Memory B cell (primary cell): ENCODE measurements around the gene FAM50A.

ENCODE experiments used
- ATAC-seq: fragments of 150-1000 bp; cut with Tn5 transposase; 2 replicates; pipeline ENCODE4 v1.10.0; 2021; ENCODE audit warnings: low read depth, mild to moderate bottlenecking, moderate library complexity
- DNase-seq, 2 donors: peaks; one replicate each; pipeline ENCODE4 v3.0.0; 2022; ENCODE audit warnings: low spot score in 2 of 2
- H3K27ac Mint-ChIP-seq: one replicate; pipeline ENCODE4 v1.8.0; 2022; ENCODE audit warnings: mild to moderate bottlenecking, moderate library complexity, mixed read lengths
- H3K27me3 Mint-ChIP-seq: one replicate; pipeline ENCODE4 v1.8.0; 2022; ENCODE audit warnings: mixed read lengths
- H3K36me3 Mint-ChIP-seq: one replicate; pipeline ENCODE4 v1.8.0; 2022; ENCODE audit warnings: mild to moderate bottlenecking, mixed read lengths
- H3K4me1 Mint-ChIP-seq: one replicate; pipeline ENCODE4 v1.8.0; 2022; ENCODE audit warnings: mixed read lengths
- H3K4me3 Mint-ChIP-seq: one replicate; pipeline ENCODE4 v1.8.0; 2022; ENCODE audit warnings: mild to moderate bottlenecking, moderate library complexity, mixed read lengths
- H3K9me3 Mint-ChIP-seq: one replicate; pipeline ENCODE4 v1.8.0; 2022; ENCODE audit warnings: mixed read lengths

Gene FAM50A

DNA sequence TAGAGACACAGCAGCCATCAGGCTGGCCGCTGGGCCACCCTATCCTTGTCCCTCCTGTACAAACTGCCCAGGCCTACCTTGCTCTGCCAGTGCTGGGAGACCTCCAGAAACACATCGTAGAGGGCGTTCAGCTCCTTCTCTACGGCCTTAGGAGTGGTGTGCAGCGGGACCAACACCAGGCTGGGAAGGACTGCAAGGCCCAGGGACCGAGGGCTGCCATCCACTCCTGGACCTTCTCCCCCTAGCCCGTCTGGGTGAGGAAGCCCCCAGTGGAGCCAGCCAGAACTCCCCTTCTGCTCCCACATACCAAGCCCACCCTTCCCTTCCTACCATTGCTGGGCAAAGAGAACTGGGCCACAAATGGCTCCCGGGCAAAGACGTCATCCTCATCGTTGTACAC lies 40.7 kb upstream of the FAM50A start:
- Mint-ChIP-seq H3K4me1 (peaks cover 10% of the 10 kb centered on the region), H3K36me3 (peaks cover 11% of the 10 kb centered on the region), H3K4me3 (no peak overlapping the region), H3K27me3 (no peaks in the 10 kb centered on the region), H3K27ac (no peak overlapping the region), H3K9me3 (no peaks in the 10 kb centered on the region)
- ATAC-seq (no peak), DNase-seq (no peak)

GRCh38 chrX:154403858-154404257 lies 40.1 kb upstream of the FAM50A start:
- DNase-seq (no peak), ATAC-seq (no peak)
- Mint-ChIP-seq H3K9me3 (no peaks in the 10 kb centered on the region), H3K27me3 (no peaks in the 10 kb centered on the region), H3K36me3 (peaks cover 8% of the 10 kb centered on the region), H3K27ac (no peak overlapping the region), H3K4me3 (no peak overlapping the region), H3K4me1 (peaks cover 11% of the 10 kb centered on the region)

- Mint-ChIP-seq H3K27ac (no peak overlapping the region), H3K9me3 (no peaks in the 10 kb centered on the region), H3K36me3 (peaks cover 4% of the 10 kb centered on the region), H3K4me3 (no peak overlapping the region), H3K4me1 (peaks cover 9% of the 10 kb centered on the region), H3K27me3 (no peaks in the 10 kb centered on the region)
- DNase-seq (no peak), ATAC-seq (no peak)
Observed at GRCh38 chrX:154404625-154405192, 39.2 kb upstream of the FAM50A start.

- no peaks in the 10 kb centered on the region for H3K9me3 Mint-ChIP-seq
- H3K27me3 Mint-ChIP-seq, result no peaks in the 10 kb centered on the region
- H3K4me1 Mint-ChIP-seq, result peaks cover 12% of the 10 kb centered on the region
- peak overlapping the region; percentile 78 for H3K4me3 Mint-ChIP-seq
- H3K27ac Mint-ChIP-seq, result peak overlapping the region; percentile 52
- H3K36me3 Mint-ChIP-seq, result peaks cover 4% of the 10 kb centered on the region
- ATAC-seq, result no peak
- DNase-seq, result no peak
Observed at GRCh38 chrX:154408659-154409221, 35.2 kb upstream of the FAM50A start.

GRCh38 chrX:154409222-154409871 lies 34.6 kb upstream of the FAM50A start, which contains the start of gene DNASE1L1:
DNASE1L1 (minus strand) TSS chrX:154409254; CDS start chrX:154405568, 3,686 bp downstream.
- Mint-ChIP-seq H3K4me1 (peaks cover 12% of the 10 kb centered on the region), H3K9me3 (no peaks in the 10 kb centered on the region), H3K36me3 (peaks cover 4% of the 10 kb centered on the region), H3K27me3 (no peaks in the 10 kb centered on the region), H3K27ac (peak within 1 kb of the TSS; percentile 52), H3K4me3 (peak within 1 kb of the TSS; percentile 78)
- ATAC-seq (no peak), DNase-seq (no peak)

- DNase-seq (peak in 1 of 2 donors; percentile 34), ATAC-seq (peak; percentile 61)
- H3K27me3 Mint-ChIP-seq, result no peaks in the 10 kb centered on the region
- H3K36me3 Mint-ChIP-seq, result peaks cover 6% of the 10 kb centered on the region
- no peak overlapping the region for H3K27ac Mint-ChIP-seq
- peaks cover 17% of the 10 kb centered on the region for H3K4me1 Mint-ChIP-seq
- peak overlapping the region; percentile 81 for H3K4me3 Mint-ChIP-seq
- H3K9me3 Mint-ChIP-seq, result no peaks in the 10 kb centered on the region
Observed at GRCh38 chrX:154411981-154412340, 32.0 kb upstream of the FAM50A start.

- H3K4me1 Mint-ChIP-seq, result peaks cover 17% of the 10 kb centered on the region
- H3K27ac Mint-ChIP-seq, result peak overlapping the region; percentile 73
- no peaks in the 10 kb centered on the region for H3K27me3 Mint-ChIP-seq
- DNase-seq (no peak), ATAC-seq (peak; percentile 68)
- H3K9me3 Mint-ChIP-seq, result no peaks in the 10 kb centered on the region
- peak overlapping the region; percentile 81 for H3K4me3 Mint-ChIP-seq
- H3K36me3 Mint-ChIP-seq, result peaks cover 6% of the 10 kb centered on the region
Observed at GRCh38 chrX:154412468-154412867, 31.5 kb upstream of the FAM50A start.

DNA sequence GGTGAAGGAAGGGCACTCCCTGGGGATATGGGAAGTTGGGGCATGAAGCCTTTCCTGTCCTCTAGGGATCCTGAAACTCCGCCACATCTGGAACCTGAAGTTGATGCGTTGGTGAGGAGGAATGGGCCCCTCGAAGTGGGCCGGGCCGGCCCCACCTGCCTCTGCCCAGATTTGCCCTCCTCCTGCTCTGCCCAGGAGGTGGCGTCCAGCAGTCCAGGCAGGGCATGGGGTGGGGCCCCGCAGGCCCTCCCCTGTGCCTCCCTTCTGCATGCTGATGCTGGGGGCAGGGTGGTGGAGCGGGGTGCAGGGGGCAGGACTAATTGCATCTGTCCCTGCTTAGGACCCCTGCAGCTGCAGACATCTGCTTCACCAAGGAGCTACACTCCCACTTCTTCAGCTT lies 30.8 kb upstream of the FAM50A start:
- DNase-seq (no peak), ATAC-seq (no peak)
- H3K4me3 Mint-ChIP-seq, result no peak overlapping the region
- no peaks in the 10 kb centered on the region for H3K27me3 Mint-ChIP-seq
- H3K9me3 Mint-ChIP-seq, result no peaks in the 10 kb centered on the region
- H3K36me3 Mint-ChIP-seq, result peaks cover 6% of the 10 kb centered on the region
- peaks cover 17% of the 10 kb centered on the region for H3K4me1 Mint-ChIP-seq
- no peak overlapping the region for H3K27ac Mint-ChIP-seq

DNA sequence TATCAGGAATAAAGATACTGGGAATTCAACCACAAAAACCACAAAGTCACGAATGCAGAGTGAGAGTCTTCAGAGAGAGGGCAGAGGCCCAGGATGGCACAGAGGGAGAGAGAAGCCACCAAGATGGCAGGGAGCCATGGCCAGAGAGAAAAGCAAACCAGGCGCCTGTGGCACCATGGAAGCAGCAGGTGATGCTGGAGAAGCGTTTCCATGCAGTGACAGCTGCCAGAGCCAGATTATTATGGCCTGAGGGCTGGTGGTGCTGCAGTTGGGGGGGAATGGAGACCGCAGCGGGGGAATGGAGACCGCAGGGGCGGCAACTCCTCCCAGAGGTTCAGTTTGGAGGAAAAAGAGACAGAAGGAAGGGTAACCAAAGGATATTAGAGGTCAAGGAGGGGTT lies 26.8 kb upstream of the FAM50A start:
- Mint-ChIP-seq H3K36me3 (peaks cover 6% of the 10 kb centered on the region), H3K27ac (no peak overlapping the region)
- no peak for DNase-seq

GRCh38 chrX:154419189-154419588 lies 24.8 kb upstream of the FAM50A start:
- ATAC-seq (peak; percentile 81), DNase-seq (no peak)
- H3K9me3 Mint-ChIP-seq, result no peaks in the 10 kb centered on the region
- peaks cover 9% of the 10 kb centered on the region for H3K4me1 Mint-ChIP-seq
- H3K27ac Mint-ChIP-seq, result no peak overlapping the region
- H3K36me3 Mint-ChIP-seq, result peaks cover 3% of the 10 kb centered on the region
- no peaks in the 10 kb centered on the region for H3K27me3 Mint-ChIP-seq
- H3K4me3 Mint-ChIP-seq, result no peak overlapping the region

More for the DNA sequence above, 26.8 kb upstream of the FAM50A start:
- no peaks in the 10 kb centered on the region for H3K27me3 Mint-ChIP-seq
- no peaks in the 10 kb centered on the region for H3K9me3 Mint-ChIP-seq
- H3K4me1 Mint-ChIP-seq, result peaks cover 14% of the 10 kb centered on the region
- no peak overlapping the region for H3K4me3 Mint-ChIP-seq
- no peak for ATAC-seq

GRCh38 chrX:154419688-154420401 lies 24.1 kb upstream of the FAM50A start:
- DNase-seq, result no peak
- Mint-ChIP-seq H3K27me3 (no peaks in the 10 kb centered on the region), H3K4me1 (peaks cover 9% of the 10 kb centered on the region), H3K27ac (no peak overlapping the region), H3K4me3 (no peak overlapping the region), H3K9me3 (no peaks in the 10 kb centered on the region), H3K36me3 (peaks cover 3% of the 10 kb centered on the region)
- no peak for ATAC-seq

GRCh38 chrX:154420402-154420756 lies 23.6 kb upstream of the FAM50A start:
- peaks cover 7% of the 10 kb centered on the region for H3K4me1 Mint-ChIP-seq
- no peak overlapping the region for H3K27ac Mint-ChIP-seq
- DNase-seq, result no peak
- no peak for ATAC-seq
- H3K4me3 Mint-ChIP-seq, result no peak overlapping the region
- no peaks in the 10 kb centered on the region for H3K27me3 Mint-ChIP-seq
- no peaks in the 10 kb centered on the region for H3K9me3 Mint-ChIP-seq
- peaks cover under 1% of the 10 kb centered on the region for H3K36me3 Mint-ChIP-seq

GRCh38 chrX:154426916-154427770 lies 16.8 kb upstream of the FAM50A start:
- no peak for DNase-seq
- H3K27me3 Mint-ChIP-seq, result no peaks in the 10 kb centered on the region
- H3K4me3 Mint-ChIP-seq, result no peak overlapping the region
- no peaks in the 10 kb centered on the region for H3K9me3 Mint-ChIP-seq
- H3K27ac Mint-ChIP-seq, result no peak overlapping the region
- ATAC-seq, result no peak
- H3K36me3 Mint-ChIP-seq, result no peaks in the 10 kb centered on the region
- H3K4me1 Mint-ChIP-seq, result peaks cover 12% of the 10 kb centered on the region
